Endothelial cell of umbilical vein (primary cell): Measurements from ENCODE around the gene TNFRSF1A. TPM values are rescaled to one million over a fixed set of nuclear protein-coding genes. Genes with fewer than 3 reads are reported as not detected.

ENCODE experiments used
- BruUV-seq: library from RNA; stranded (reverse); fragments of 400-500 nt; replicated peaks from 2 replicates; lab custom pipeline; 2021; lab: Mats Ljungman, UMichigan
- CTCF ChIA-PET: fragments of 300-600, 350-600 bp; sonication (Branson Sonifier 250); formaldehyde crosslinking; loops from one replicate; lab custom pipeline; 2021; ENCODE audit warnings: antibody characterized with exemption, inconsistent platforms; lab: Charles Lee
- POLR2A ChIA-PET: fragments of 300-600, 350-600 bp; sonication (Branson Sonifier 250); formaldehyde crosslinking; loops from one replicate; lab custom pipeline; 2021; ENCODE audit warnings: antibody characterized with exemption, inconsistent platforms; lab: Charles Lee
- DNase-seq: peaks from one replicate; pipeline ENCODE4 v3.0.0-alpha.2; 2011; ENCODE audit warnings: low read depth, low spot score
- FAIRE-seq: peaks from 2 replicates; lab custom pipeline; 2011; peaks lifted over from hg19 to GRCh38; lab: Jason Lieb, UNC
- H2AFZ ChIP-seq: 2 replicates; pipeline ENCODE4 v1.6.0; 2012; ENCODE audit warnings: low read depth, low read length, control low read depth, inconsistent platforms
- H3K27ac ChIP-seq: 2 replicates; pipeline ENCODE4 v1.5.1; 2011; ENCODE audit warnings: low read depth, mild to moderate bottlenecking, control low read depth, low read length, moderate library complexity; ENCODE audit not compliant: insufficient read depth
- H3K27me3 ChIP-seq, 2 experiments: 2 replicates each; pipeline versions ENCODE4 v1.6.0 to v1.6.1; 2011; ENCODE audit warnings: low read length in 2 of 2, mixed read lengths in 1 of 2; ENCODE audit not compliant: control insufficient read depth in 2 of 2, insufficient read depth in 2 of 2
- H3K36me3 ChIP-seq, 2 experiments: 2 replicates in 1 of 2; 3 replicates in 1 of 2; pipeline ENCODE4 v1.5.1; 2011; ENCODE audit warnings: low read length in 2 of 2, mild to moderate bottlenecking in 1 of 2, moderate library complexity in 1 of 2; ENCODE audit not compliant: control insufficient read depth in 2 of 2, insufficient read depth in 2 of 2; ENCODE audit errors: extremely low read depth in 1 of 2
- H3K4me1 ChIP-seq: 3 replicates; pipeline ENCODE4 v1.5.1; 2011; ENCODE audit warnings: mild to moderate bottlenecking, low read length; ENCODE audit not compliant: control insufficient read depth, insufficient read depth; ENCODE audit errors: extremely low read depth
- H3K4me2 ChIP-seq: 2 replicates; pipeline ENCODE4 v1.6.1; 2011; ENCODE audit warnings: low read length, control low read depth, mixed read lengths; ENCODE audit not compliant: insufficient read depth
- H3K4me3 ChIP-seq, 3 experiments: fragments of 200-600 bp in 1 of 3; sonication (generic), shearing (Covaris generic) in 1 of 3; replicated peaks in 1 of 3; 2 replicates each; pipeline ENCODE4 v1.5.1; 2011 to 2016; ENCODE audit warnings: control low read depth in 3 of 3, low read length in 3 of 3, mild to moderate bottlenecking in 2 of 3, inconsistent platforms in 1 of 3, low read depth in 1 of 3, moderate library complexity in 1 of 3; ENCODE audit not compliant: insufficient read depth in 1 of 3
- H3K79me2 ChIP-seq: 2 replicates; pipeline ENCODE4 v1.6.0; 2012; ENCODE audit warnings: low read length, inconsistent platforms; ENCODE audit not compliant: control insufficient read depth, insufficient read depth
- H3K9ac ChIP-seq: replicated peaks from 2 replicates; pipeline ENCODE3; 2011; ENCODE audit warnings: low read length, control low read depth; ENCODE audit not compliant: insufficient read depth; ENCODE audit errors: extremely low read depth
- H3K9me1 ChIP-seq: replicated peaks from 3 replicates; pipeline ENCODE4 v1.6.0; 2011; ENCODE audit warnings: mild to moderate bottlenecking, low read length; ENCODE audit not compliant: control insufficient read depth, insufficient read depth; ENCODE audit errors: extremely low read depth
- H3K9me3 ChIP-seq: replicated peaks from 2 replicates; pipeline ENCODE4 v1.5.1; 2012; ENCODE audit warnings: low read length, inconsistent platforms; ENCODE audit not compliant: control insufficient read depth, insufficient read depth
- H4K20me1 ChIP-seq: replicated peaks from 2 replicates; pipeline ENCODE3; 2011; ENCODE audit warnings: mild to moderate bottlenecking, low read length; ENCODE audit not compliant: control insufficient read depth, insufficient read depth; ENCODE audit errors: extremely low read depth
- EZH2 ChIP-seq: IDR thresholded peaks from 2 replicates; pipeline ENCODE4 v1.6.1; 2012; ENCODE audit warnings: borderline replicate concordance, low read depth, mild to moderate bottlenecking, moderate library complexity, low read length, inconsistent platforms; ENCODE audit not compliant: severe bottlenecking
- FOS ChIP-seq: IDR thresholded peaks from 2 replicates; pipeline ENCODE4 v1.6.1; 2011; ENCODE audit warnings: mild to moderate bottlenecking, low read length, moderate library complexity, borderline replicate concordance; ENCODE audit not compliant: insufficient read depth
- GATA2 ChIP-seq: IDR thresholded peaks from 2 replicates; pipeline ENCODE4 v1.7.0; 2011; ENCODE audit warnings: low read depth, mild to moderate bottlenecking, moderate library complexity, mixed read lengths, low read length; ENCODE audit not compliant: insufficient read length, insufficient read depth
- JUN ChIP-seq: IDR thresholded peaks from 2 replicates; pipeline ENCODE4 v1.6.1; 2011; ENCODE audit warnings: borderline replicate concordance, low read depth; ENCODE audit not compliant: insufficient read length, insufficient read depth
- MYC ChIP-seq: IDR thresholded peaks from one replicate; pipeline ENCODE4 v1.6.1; 2011; ENCODE audit warnings: mild to moderate bottlenecking, low read depth, low read length
- POLR2A ChIP-seq: IDR thresholded peaks from 2 replicates; pipeline ENCODE4 v1.6.1; 2012; ENCODE audit warnings: low read depth, mild to moderate bottlenecking, control low read depth, low read length
- POLR2AphosphoS5 ChIP-seq: IDR thresholded peaks from 2 replicates; pipeline ENCODE4 v1.6.1; 2012; ENCODE audit warnings: low read depth, mild to moderate bottlenecking, control low read depth, low read length, moderate library complexity; ENCODE audit not compliant: insufficient read depth
- dilution Hi-C: fragments of 300-500 bp; cut with MboI; formaldehyde crosslinking; loops from one replicate; pipeline ENCODE4 v1.15.0; 2019; ENCODE audit warnings: low sequenced_read_pairs; ENCODE audit not compliant: extremely low pct_ligation_motif_present
- intact Hi-C: fragments of 100-400 bp; cut with micrococcal nuclease; formaldehyde crosslinking; loops from one replicate; pipeline ENCODE4 v1.10.0; 2022
- polyA plus RNA-seq, 4 experiments: library from polyadenylated mRNA; depleted of rRNA in 3 of 4; stranded (reverse) in 3 of 4; unstranded in 1 of 4; fragments of >200 nt; gene quantifications; 2 replicates each; pipeline versions ENCODE4 v1.2.1 to v1.2.3, GENCODE V29; 2011 to 2012; ENCODE audit warnings: missing spikeins in 1 of 4
- total RNA-seq: library from RNA; stranded (reverse); gene quantifications from 2 replicates; pipeline ENCODE4 v1.2.3, GENCODE V29; 2021
- TF ChIP-seq, protein P1 (sequence below), 2 donors: IDR thresholded peaks; 1 replicate in 1 of 2; 2 replicates in 1 of 2; pipeline ENCODE4 v1.5.1; 2011; ENCODE audit warnings: low read length in 2 of 2, mild to moderate bottlenecking in 2 of 2, moderate library complexity in 2 of 2, control low read depth in 1 of 2, inconsistent platforms in 1 of 2, low read depth in 1 of 2; ENCODE audit not compliant: insufficient read depth in 1 of 2; ENCODE audit errors: extremely low read depth in 1 of 2
- TF ChIP-seq, protein P2 (sequence below): IDR thresholded peaks from 2 replicates; pipeline ENCODE4 v1.6.1; 2011; ENCODE audit not compliant: insufficient read depth, insufficient read length

TNFRSF1A gene
- total and polyA plus RNA-seq, 2 donors (not counting 3 experiments of a cell fraction or from before 2014, with no cell fraction given) = 86.5 to 98.2 TPM

DNA sequence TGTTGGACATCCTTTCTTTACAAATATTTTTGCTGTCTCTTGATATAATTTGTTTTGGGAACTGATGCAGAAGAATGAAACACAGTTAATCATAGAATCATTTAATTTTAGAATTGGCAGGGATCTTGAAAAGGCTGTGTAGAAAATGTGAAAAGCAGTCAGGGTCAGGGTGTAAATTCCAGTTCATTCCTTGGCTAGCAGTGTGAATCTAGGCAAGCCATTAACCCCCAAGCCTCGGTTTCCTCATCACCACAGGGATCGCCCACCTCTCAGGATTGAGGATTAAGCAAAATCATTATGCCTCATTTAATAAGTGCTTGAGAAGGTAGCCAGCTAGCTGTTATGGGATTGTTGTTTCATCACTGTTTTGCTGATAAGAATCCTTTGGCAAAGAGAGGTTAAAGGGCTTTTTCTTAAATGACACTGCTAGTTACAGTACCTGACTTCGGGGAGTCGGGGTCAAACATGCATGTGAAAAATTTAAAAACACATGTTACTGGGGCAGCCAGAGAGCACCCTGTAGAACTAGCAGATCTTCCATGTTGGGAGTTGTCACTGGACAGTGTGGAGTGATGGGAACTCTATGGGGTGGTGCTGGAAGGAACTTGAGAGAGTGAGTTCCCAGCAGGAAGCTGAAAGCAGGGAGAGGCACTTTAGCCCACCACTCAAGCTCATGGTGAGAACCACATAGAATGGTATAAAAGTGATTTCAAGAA is 10.7 kb downstream of the TNFRSF1A start:
- intact Hi-C loops (no loop called here), dilution Hi-C loops (no loop called here)
- H2AFZ ChIP-seq = no peak overlapping the region
- no peak overlapping the region for H3K9ac ChIP-seq
- POLR2A ChIA-PET = no interaction called here
- H3K27ac ChIP-seq = no peak overlapping the region
- TF ChIP-seq FOS = no peak
- TF ChIP-seq EZH2 = no peak
- FAIRE-seq = no peak
- CTCF ChIA-PET = no interaction called here
- no peak overlapping the region for H3K4me2 ChIP-seq
- peaks cover 37% of the 10 kb centered on the region for H3K79me2 ChIP-seq
- H3K4me1 ChIP-seq = peaks cover 28% of the 10 kb centered on the region
- H3K4me3 ChIP-seq = no peak overlapping the region
- DNase-seq = no peak
- no peaks in the 10 kb centered on the region for H3K9me3 ChIP-seq
- BruUV-seq = no TSS peak
- H3K9me1 ChIP-seq = no peaks in the 10 kb centered on the region
- H3K27me3 ChIP-seq = no peaks in the 10 kb centered on the region
- H3K36me3 ChIP-seq = peaks cover 32 to 53% of the 10 kb centered on the region in 2 experiments
- H4K20me1 ChIP-seq = no peaks in the 10 kb centered on the region

DNA sequence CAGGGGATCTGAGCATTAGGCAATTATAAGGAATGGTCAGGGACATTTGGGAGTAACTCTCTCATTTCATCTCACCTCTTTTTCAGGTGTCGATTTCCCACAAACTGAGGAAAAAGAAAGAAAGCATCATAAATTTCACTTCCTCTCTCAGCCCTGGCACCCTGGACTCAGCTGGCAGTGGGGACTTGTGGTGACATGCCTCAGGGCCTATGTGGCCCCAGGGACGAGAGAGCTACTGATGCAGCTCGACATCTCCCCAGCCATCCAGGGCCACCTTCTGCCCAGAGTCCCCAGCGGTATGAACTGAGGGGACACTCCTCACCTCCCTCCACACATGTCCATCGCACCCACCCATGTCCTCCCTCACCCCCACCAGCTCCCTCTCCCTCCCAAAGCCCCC is 11.7 kb downstream of the TNFRSF1A start:
- no peak for FAIRE-seq
- no peaks in the 10 kb centered on the region for H3K9me3 ChIP-seq
- no peak overlapping the region for H3K9ac ChIP-seq
- dilution Hi-C loops = no loop called here
- H3K27ac ChIP-seq = no peak overlapping the region
- intact Hi-C loops = no loop called here
- no peaks in the 10 kb centered on the region for H3K27me3 ChIP-seq
- H3K4me1 ChIP-seq = peaks cover 24% of the 10 kb centered on the region
- H3K79me2 ChIP-seq = peaks cover 33% of the 10 kb centered on the region
- H2AFZ ChIP-seq = no peak overlapping the region
- DNase-seq = no peak
- no TSS peak for BruUV-seq
- ChIA-PET POLR2A (no interaction called here), CTCF (interaction anchor here (1.1 kb wide), 1 partner anchor 135 kb away, joined by 6 read pairs; no protein-coding TSS in a partner anchor)
- no peak overlapping the region for H3K4me3 ChIP-seq
- peaks cover 32 to 53% of the 10 kb centered on the region in 2 experiments for H3K36me3 ChIP-seq
- TF ChIP-seq POLR2A (no peak), FOS (no peak), MYC (no peak), POLR2AphosphoS5 (no peak), GATA2 (no peak), JUN (no peak), EZH2 (no peak)
- TF ChIP-seq, protein P1, sequence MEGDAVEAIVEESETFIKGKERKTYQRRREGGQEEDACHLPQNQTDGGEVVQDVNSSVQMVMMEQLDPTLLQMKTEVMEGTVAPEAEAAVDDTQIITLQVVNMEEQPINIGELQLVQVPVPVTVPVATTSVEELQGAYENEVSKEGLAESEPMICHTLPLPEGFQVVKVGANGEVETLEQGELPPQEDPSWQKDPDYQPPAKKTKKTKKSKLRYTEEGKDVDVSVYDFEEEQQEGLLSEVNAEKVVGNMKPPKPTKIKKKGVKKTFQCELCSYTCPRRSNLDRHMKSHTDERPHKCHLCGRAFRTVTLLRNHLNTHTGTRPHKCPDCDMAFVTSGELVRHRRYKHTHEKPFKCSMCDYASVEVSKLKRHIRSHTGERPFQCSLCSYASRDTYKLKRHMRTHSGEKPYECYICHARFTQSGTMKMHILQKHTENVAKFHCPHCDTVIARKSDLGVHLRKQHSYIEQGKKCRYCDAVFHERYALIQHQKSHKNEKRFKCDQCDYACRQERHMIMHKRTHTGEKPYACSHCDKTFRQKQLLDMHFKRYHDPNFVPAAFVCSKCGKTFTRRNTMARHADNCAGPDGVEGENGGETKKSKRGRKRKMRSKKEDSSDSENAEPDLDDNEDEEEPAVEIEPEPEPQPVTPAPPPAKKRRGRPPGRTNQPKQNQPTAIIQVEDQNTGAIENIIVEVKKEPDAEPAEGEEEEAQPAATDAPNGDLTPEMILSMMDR (IDR thresholded peaks at IDR 0.05; ENCODE audit: extremely low read depth in 1 of 2, insufficient read depth in 1 of 2, low read depth in 1 of 2, low read length in 2 of 2) = no peak
- TF ChIP-seq, protein P2, sequence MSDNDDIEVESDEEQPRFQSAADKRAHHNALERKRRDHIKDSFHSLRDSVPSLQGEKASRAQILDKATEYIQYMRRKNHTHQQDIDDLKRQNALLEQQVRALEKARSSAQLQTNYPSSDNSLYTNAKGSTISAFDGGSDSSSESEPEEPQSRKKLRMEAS = no peak
- H3K9me1 ChIP-seq = no peaks in the 10 kb centered on the region
- no peak overlapping the region for H3K4me2 ChIP-seq
- no peaks in the 10 kb centered on the region for H4K20me1 ChIP-seq
